Superior temporal gyrus (tissue), 1 donor: Measurements from ENCODE around the gene OR2S2.
A peak's percentile ranks its signal among the peaks of the same experiment; 100 is the strongest.
"Not testable (repeated sequence)": the region's sequence is repeated elsewhere in the genome, so short reads cannot be mapped to it uniquely, and the experiment has no call there.

Experiments
- DNase-seq: peaks from one replicate; pipeline ENCODE4 v3.0.0-alpha.2; 2016; ENCODE audit errors: extremely low spot score

The OR2S2 gene

DNA sequence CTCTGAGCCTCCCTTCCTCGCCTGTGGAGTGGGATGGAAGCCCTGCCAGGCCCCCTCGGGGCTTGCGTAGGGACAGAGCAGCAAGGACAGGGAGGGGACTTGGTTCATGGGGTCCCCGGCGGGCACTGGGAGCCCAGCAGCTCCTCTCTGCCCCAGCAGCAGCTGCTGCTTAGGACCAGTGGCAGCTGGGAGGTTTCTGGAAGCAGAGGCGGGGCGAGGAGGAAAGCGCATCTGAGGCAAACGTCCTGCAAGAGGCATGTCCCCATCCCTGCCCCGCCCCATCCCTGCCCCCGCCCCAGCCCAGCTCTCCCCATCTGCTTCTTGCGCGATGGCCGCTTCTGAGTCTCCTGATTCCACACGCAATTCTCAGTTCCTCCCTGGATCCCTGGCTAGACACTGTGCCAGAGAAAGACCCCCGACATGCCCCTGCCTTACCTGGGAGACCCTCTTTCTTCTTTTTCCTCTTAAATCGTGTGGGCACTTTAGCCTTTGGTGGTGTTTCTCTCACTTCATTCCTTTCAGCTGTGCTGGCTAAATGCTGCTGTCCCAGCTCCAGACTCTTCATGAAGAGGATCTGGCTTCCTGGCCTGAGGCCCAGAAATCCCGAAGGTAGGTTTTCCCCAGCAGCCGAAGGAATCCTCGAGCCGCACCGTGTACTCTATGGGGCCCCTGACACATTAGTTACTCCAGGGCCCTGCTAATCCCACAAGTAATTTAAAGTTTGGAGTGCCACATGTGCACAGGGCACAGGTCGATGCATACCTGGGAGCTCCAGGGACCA lies 4.4 kb upstream of the OR2S2 start:
- DNase-seq = peak; percentile 27

DNA sequence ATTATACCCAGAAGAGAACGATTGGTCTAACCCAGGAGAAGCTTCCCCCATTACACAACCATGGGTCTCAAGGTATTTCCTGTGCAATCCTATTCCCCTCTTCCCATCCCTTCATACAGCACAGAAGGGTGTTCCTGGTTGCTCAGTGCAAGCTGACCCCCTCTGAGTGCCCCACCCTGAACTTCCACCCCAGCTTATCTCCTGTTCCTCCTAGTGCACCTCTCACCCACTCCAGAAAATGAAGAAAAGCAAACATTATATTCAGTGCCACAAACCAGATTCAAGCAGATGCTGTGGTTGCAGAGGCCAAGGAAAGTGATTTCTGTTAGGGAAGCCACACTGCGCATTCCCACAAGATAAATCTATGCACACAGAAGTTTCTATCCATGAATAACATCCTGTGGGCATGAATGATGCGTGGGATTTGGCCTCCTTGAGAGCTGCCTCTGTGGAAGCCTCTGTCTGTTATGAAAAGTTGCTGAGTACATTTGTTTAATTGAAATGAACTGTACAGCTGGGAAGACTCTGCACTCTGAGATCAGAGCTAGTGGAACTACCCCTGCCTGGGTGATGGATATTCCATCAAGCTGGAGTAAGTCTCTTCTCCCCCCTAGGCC lies 2.2 kb upstream of the OR2S2 start:
- DNase-seq = peak; percentile 51

GRCh38 chr9:35956651-35957050 lies 1.3 kb downstream of the OR2S2 start:
- no peak for DNase-seq

GRCh38 chr9:35954942-35955546 lies 2.9 kb downstream of the OR2S2 start:
- peak; percentile 86 for DNase-seq

GRCh38 chr9:35952526-35953191 lies 5.3 kb downstream of the OR2S2 start:
- DNase-seq = no peak

DNA sequence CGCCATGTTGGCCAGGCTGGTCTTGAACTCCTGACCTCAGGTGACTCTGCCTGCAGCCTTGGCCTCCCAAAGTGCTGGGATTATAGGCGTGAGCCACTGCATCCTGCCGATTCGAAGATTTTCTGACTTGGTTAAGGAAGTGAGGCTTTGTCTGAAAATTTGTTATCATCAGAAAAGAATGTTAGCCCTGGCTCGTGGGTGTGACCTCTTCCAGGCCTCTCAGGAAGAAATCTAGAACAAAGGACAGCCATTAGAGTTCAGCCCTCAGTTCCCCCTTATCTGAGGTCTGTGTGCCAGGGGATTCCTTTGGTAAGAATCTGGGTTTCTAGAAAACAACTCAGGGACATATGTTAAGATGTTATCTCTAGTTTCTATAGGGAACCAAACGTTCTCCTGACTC lies 6.2 kb downstream of the OR2S2 start:
- DNase-seq = no peak

- DNase-seq = no peak
These were observed 9.0 kb downstream of the OR2S2 start for GRCh38 chr9:35948901-35949318.

GRCh38 chr9:35948451-35948850 lies 9.5 kb downstream of the OR2S2 start:
- DNase-seq = no peak

- peak; percentile 80 for DNase-seq
These were observed 12.5 kb downstream of the OR2S2 start for GRCh38 chr9:35945341-35946018.

- DNase-seq = no peak
These were observed 13.1 kb downstream of the OR2S2 start for GRCh38 chr9:35944841-35945240.

GRCh38 chr9:35944173-35944572 lies 13.8 kb downstream of the OR2S2 start:
- no peak for DNase-seq

DNA sequence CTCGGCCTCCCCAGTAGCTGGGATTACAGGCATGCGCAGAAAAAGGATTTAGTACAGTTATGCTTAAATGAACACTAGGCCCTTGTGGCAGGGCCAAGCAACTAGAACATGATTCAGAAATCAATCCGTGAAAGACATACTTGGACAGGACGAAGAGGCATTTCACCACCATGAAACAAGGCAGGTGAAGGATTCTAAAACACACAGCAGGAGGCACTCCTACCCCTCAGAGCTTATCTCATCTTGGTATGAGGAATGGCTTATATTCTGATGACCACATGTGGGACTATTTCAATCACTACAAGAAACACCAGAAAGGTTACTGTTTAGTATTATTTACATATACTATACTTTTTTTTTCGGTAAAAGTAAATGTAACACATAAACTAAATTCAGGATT lies 15.7 kb downstream of the OR2S2 start:
- no peak for DNase-seq

DNA sequence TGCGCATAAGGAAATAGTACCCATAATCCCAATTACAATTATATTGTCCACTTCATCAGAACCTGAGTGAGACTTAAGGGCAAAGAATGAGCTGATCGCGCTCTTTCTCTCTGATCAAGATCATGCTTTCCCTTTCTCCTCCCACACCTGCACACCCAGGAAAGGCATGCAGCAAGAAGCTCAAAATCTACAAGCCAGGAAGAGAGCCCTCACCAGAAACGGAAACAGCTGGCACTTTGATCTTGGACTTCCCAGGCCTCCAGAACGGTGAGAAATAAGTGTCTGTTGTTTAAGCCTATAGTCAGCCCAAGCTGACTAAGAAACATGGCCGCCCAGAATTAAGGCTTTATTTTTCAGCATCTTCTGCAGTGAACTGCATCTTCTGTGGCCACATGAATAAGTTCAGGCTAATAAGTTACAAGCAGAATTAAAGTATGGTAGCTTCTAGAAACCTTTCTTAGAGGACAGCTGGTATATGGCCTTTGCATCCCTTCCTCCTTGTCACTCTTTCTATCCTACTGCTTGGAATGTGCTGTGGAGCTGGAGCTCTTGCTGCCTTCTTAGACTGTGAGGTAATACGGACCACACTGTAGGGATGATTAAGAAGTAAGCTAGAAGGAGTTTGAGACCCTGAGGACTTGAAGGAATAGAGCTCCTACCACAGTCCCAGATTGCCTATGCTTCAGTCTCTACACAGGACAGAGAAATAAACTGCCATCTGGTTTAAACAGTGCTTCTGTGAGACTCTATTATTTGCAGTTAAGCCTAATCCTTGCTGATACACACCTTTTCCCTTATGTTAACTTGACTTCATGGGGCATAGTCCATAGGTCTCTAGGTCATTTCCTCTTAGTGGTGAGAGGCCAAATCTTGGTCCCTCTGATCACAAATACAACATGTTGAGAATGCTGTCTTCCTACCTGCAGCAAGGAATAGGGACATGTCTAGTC lies 17.2 kb downstream of the OR2S2 start:
- no peak for DNase-seq

DNA sequence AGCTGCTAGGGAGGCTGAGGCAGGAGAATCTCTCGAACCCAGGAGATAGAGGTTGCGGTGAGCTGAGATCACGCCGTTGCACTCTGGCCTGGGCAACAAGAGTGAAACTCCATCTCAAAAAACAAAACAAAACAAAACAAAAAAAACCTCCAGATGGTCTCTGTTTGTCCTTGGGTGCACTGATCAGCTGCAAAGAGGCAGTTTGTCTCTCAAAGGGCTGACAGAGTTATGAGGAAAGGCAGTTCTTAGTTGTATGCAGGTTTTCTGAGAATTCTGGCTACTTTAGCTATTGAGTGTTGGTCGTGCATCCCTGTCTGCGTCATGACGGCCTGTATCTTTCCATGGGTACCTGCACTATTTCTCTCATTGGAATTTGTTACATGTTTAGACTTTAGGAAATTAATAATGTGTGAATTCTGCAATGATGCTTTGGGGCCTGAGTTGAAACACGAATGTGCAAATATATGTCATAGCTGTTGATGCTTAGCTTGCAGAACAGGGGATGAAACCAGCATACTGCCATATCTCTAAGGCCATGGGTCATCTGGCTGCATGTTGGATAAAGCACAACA lies 18.2 kb downstream of the OR2S2 start:
- no peak for DNase-seq

DNA sequence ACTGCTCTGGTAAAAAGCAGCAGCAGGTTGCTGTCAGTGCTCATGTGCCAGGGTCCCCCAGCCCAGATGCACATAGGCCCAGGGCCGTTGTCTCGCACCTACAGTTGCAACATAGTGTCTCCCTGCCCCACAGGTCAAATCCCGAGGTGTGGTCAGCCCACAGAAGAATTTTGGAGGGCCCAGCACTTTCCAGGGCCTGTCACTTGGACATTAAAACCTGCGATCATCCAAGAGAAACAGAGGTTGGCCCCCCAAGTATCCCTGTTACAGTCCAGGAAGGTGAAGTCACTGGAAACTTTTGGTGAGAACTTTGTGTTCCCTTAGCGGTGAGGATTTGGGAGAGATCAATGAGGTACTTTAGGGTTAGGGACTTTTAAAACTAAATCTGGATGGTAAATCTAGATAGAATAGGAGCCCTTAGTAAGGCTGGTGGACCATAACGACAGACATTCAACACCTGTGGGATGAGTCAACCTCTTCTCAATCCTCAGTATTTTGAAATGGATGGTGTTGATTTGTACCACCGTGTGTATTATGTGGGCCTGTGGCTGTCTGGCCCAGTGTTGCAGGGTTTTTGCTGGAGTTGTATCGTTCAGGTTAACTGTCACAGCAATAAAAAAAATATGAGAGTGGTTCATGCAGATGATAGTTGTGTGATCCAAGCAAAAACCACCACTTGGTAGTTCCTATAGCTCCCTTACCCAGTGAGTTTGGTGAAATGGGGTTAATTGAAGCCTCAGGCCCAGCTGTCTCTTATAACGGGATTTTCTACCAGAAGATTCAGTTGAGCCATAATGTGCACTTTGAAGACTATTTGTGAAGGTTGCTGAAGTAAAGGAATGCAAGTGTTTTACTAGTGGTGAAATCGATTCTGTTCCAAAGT lies 19.2 kb downstream of the OR2S2 start:
- no peak for DNase-seq

DNA sequence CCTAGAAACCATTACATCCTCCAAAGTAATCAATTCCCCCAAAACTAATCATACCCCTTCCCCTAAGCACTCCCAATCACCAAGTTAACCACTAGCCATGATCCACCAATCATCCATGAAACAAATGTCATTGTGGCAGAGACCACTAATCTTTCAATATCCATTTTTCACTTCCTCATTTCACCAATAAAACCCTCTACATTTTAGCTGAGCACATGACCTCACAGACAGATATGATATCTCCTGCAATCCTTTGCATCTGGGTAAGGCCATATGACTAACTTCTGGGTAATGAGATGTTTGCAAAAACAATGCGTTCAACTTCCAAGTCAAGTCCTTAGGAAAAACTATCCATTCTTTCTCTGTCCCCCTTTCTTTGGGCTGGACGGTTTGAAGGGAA lies 20.7 kb downstream of the OR2S2 start:
- DNase-seq = no peak

- DNase-seq = no peak
These were observed 22.0 kb downstream of the OR2S2 start for GRCh38 chr9:35935755-35936509.

GRCh38 chr9:35935261-35935660 lies 22.7 kb downstream of the OR2S2 start:
- no peak for DNase-seq

- DNase-seq = not testable (repeated sequence)
These were observed 23.9 kb downstream of the OR2S2 start for GRCh38 chr9:35934069-35934468.
